GM13977 (cell line): ENCODE data around the gene OSMR.

Experiments
- DNase-seq: peaks from one replicate; pipeline ENCODE4 v3.0.0; 2012; ENCODE audit warnings: low spot score
- CTCF ChIP-seq: IDR thresholded peaks from 2 replicates; pipeline ENCODE4 v1.5.1; 2012; ENCODE audit warnings: mild to moderate bottlenecking, control low read depth; ENCODE audit not compliant: insufficient read depth; ENCODE audit errors: extremely low read depth, missing control alignments
- in situ Hi-C: fragments of 300-500 bp; cut with MboI; formaldehyde crosslinking; loops from one replicate; pipeline ENCODE4 v1.12.0; 2022; ENCODE audit warnings: low sequenced_read_pairs, low pct_unique_long_range_greater_than_20kb, mixed read lengths, inconsistent platforms; ENCODE audit not compliant: unreplicated experiment

OSMR gene

GRCh38 chr5:38827525-38827924 lies 18.3 kb upstream of the OSMR start:
- in situ Hi-C loops: no loop called here
- no peak for DNase-seq
- no peak for TF ChIP-seq CTCF

DNA sequence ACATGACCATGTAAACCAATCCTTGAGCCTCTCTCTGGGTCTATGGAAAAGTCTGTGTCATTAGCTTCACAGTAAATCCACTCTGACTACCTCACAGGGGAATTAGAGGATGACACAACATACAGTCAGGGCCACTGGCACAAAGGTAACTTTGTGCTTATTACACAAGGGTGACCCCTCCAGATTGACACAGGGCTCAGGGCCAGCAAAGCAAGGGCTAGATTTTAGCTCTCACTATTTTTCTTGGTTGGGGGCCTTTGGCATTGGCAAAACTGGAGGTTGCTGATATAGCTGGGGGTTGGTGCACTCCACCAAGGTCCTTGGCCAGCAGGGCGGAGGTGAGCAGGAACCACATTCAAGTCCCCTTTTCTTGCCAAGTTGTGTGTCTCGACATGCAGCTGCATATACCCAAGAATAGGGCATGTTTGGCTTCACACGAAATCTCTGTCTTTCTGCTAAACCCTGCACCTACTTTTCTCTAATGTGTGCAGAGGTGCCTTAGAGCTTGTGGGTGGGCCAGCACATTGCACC lies 15.2 kb upstream of the OSMR start:
- TF ChIP-seq CTCF: no peak
- DNase-seq: no peak
- in situ Hi-C loops: no loop called here

- DNase-seq: no peak
- in situ Hi-C loops: no loop called here
- no peak for TF ChIP-seq CTCF
These were observed 14.7 kb upstream of the OSMR start for GRCh38 chr5:38831117-38831516.

GRCh38 chr5:38831909-38832308 lies 13.9 kb upstream of the OSMR start:
- in situ Hi-C loops: no loop called here
- TF ChIP-seq CTCF: peak; percentile 58
- DNase-seq: no peak

DNA sequence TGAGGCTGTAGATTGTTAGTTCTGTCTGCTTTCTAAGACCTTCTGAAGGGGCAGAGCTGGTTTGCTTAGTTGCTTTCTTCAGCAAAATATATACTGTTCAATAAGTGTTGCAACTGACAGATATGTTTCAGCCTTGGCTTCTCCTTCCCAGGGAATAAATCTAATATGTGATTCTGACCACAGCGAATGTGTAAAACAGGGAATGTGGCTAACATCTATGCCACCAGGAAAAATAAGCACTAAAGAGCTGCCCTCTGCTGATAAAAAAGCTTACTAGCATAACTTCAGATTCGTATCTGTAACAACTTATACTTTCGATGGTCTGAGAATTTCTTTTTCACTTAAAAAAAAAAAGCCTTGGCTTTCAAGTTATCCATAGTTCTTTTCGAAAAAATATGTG lies 13.0 kb upstream of the OSMR start:
- DNase-seq: no peak
- in situ Hi-C loops: no loop called here
- TF ChIP-seq CTCF: no peak

DNA sequence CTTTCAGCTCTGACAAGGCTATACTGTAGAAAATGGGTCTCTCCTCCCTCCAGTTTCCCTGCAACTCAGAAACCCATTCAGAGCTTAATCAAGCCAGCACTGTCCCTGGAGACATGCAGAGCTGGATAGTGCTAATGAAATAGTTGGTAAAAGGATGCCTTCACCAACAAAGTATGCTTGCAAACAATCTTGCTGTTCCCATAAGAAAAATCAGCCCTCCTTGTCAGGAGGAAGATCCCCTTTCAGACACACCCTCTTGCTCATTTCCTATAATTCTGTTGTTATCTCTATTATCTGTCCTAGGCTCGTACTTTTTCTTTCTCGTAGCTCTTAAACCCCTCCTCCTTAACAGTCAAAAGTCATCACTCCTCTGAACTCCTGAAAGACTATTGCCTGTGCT lies 9.9 kb upstream of the OSMR start:
- in situ Hi-C loops: no loop called here
- TF ChIP-seq CTCF: no peak
- DNase-seq: no peak

GRCh38 chr5:38837416-38837815 lies 8.4 kb upstream of the OSMR start:
- no peak for TF ChIP-seq CTCF
- DNase-seq: no peak
- in situ Hi-C loops: no loop called here
